ENCODE measurements around the gene STRN4.

- TF ChIP-seq CTCF (IDR thresholded peaks at IDR 0.05) (no peak), POLR2A (IDR thresholded peaks at IDR 0.05) (no peak)
These were observed 26.4 kb downstream of the STRN4 start for GRCh38 chr19:46719629-46720502.
